SK-N-SH treated with all-trans-retinoic acid at 6 μM for 48 hours (cell line): ENCODE measurements around the gene KIRREL3.

Experiments
- ATAC-seq: fragments of 200-7000 bp; cut with Tn5 transposase; 3 replicates; pipeline ENCODE4 v1.9.1; 2020; ENCODE audit warnings: mild to moderate bottlenecking, moderate library complexity
- ARNTL ChIP-seq: fragments of 450-650 bp; formaldehyde crosslinking; IDR thresholded peaks from 2 replicates; pipeline ENCODE4 v1.5.0; 2020; ENCODE audit warnings: low read depth, mild to moderate bottlenecking, moderate library complexity, borderline replicate concordance
- CREB5 ChIP-seq: fragments of 250-450 bp; sonication (Bioruptor Pico); IDR thresholded peaks from 2 replicates; pipeline ENCODE4 v1.5.1; 2020; ENCODE audit warnings: low read depth, mild to moderate bottlenecking, moderate library complexity
- CSDC2 ChIP-seq: fragments of 250-450 bp; sonication (Bioruptor Pico); IDR thresholded peaks from 2 replicates; pipeline ENCODE4 v1.5.0; 2020; ENCODE audit warnings: mild to moderate bottlenecking, moderate library complexity
- ESRRG ChIP-seq: fragments of 250-450 bp; sonication (Bioruptor Pico); IDR thresholded peaks from 2 replicates; pipeline ENCODE4 v1.6.1; 2021; ENCODE audit warnings: mild to moderate bottlenecking
- GLIS3 ChIP-seq: fragments of 250-450 bp; sonication (Bioruptor Pico); IDR thresholded peaks from 2 replicates; pipeline ENCODE4 v1.5.0; 2020; ENCODE audit warnings: mild to moderate bottlenecking, moderate library complexity
- ISL1 ChIP-seq: fragments of 250-450 bp; sonication (Bioruptor Pico); IDR thresholded peaks from 2 replicates; pipeline ENCODE4 v2.1.2; 2022; ENCODE audit warnings: mild to moderate bottlenecking, moderate library complexity
- POU6F1 ChIP-seq: fragments of 250-450 bp; sonication (Bioruptor Pico); IDR thresholded peaks from 2 replicates; pipeline ENCODE4 v1.8.0; 2021; ENCODE audit warnings: low read depth, mild to moderate bottlenecking, moderate library complexity, borderline replicate concordance
- PPARA ChIP-seq: fragments of 250-450 bp; sonication (Bioruptor Pico); IDR thresholded peaks from 2 replicates; pipeline ENCODE4 v1.5.0; 2020; ENCODE audit warnings: mild to moderate bottlenecking, borderline replicate concordance
- RARB ChIP-seq: fragments of 250-450 bp; sonication (Bioruptor Pico); IDR thresholded peaks from 2 replicates; pipeline ENCODE4 v1.8.0; 2021; ENCODE audit warnings: mild to moderate bottlenecking, moderate library complexity
- SNAI2 ChIP-seq: fragments of 250-450 bp; sonication (Bioruptor Pico); IDR thresholded peaks from 2 replicates; pipeline ENCODE4 v1.5.0; 2020; ENCODE audit warnings: mild to moderate bottlenecking, moderate library complexity
- TCF4 ChIP-seq: fragments of 250-450 bp; sonication (Bioruptor Pico); IDR thresholded peaks from 2 replicates; pipeline ENCODE4 v1.8.0; 2021; ENCODE audit warnings: mild to moderate bottlenecking, moderate library complexity, borderline replicate concordance
- TOX ChIP-seq: fragments of 250-450 bp; sonication (Bioruptor Pico); IDR thresholded peaks from 2 replicates; pipeline ENCODE4 v1.8.0; 2021; ENCODE audit warnings: mild to moderate bottlenecking, moderate library complexity, borderline replicate concordance
- ZC3H10 ChIP-seq: fragments of 250-450 bp; sonication (Bioruptor Pico); IDR thresholded peaks from 2 replicates; pipeline ENCODE4 v1.5.1; 2021; ENCODE audit warnings: mild to moderate bottlenecking, moderate library complexity
- ZFP3 ChIP-seq: fragments of 250-450 bp; sonication (Bioruptor Pico); IDR thresholded peaks from 2 replicates; pipeline ENCODE4 v1.5.0; 2020; ENCODE audit warnings: mild to moderate bottlenecking, moderate library complexity
- ZFP30 ChIP-seq: fragments of 450-650 bp; formaldehyde crosslinking; IDR thresholded peaks from 2 replicates; pipeline ENCODE4 v1.5.0; 2022; ENCODE audit warnings: mild to moderate bottlenecking, moderate library complexity
- ZNF565 ChIP-seq: fragments of 450-650 bp; formaldehyde crosslinking; conservative IDR thresholded peaks from 2 replicates; pipeline ENCODE4 v1.5.0; 2020; ENCODE audit warnings: low read depth, mild to moderate bottlenecking, moderate library complexity
- ZNF70 ChIP-seq: fragments of 450-650 bp; formaldehyde crosslinking; IDR thresholded peaks from 2 replicates; pipeline ENCODE4 v1.5.0; 2020; ENCODE audit warnings: mild to moderate bottlenecking, moderate library complexity
- ZNF8 ChIP-seq: fragments of 450-650 bp; formaldehyde crosslinking; IDR thresholded peaks from 2 replicates; pipeline ENCODE4 v1.5.0; 2020; ENCODE audit warnings: mild to moderate bottlenecking, moderate library complexity
- TF ChIP-seq, protein P1 (sequence below): fragments of 250-450 bp; sonication (Bioruptor Pico); IDR thresholded peaks from 2 replicates; pipeline ENCODE4 v1.5.0; 2020; ENCODE audit warnings: mild to moderate bottlenecking, moderate library complexity
- TF ChIP-seq, protein P2 (sequence below): fragments of 250-450 bp; sonication (Bioruptor Pico); IDR thresholded peaks from 2 replicates; pipeline ENCODE4 v1.5.1; 2021; ENCODE audit warnings: mild to moderate bottlenecking, moderate library complexity

KIRREL3 gene

GRCh38 chr11:126606484-126606883 is 394.1 kb downstream of the KIRREL3 start:
- no peak for TF ChIP-seq CSDC2 (CRISPR knock-in tag)
- no peak for TF ChIP-seq TCF4 (CRISPR knock-in tag)
- TF ChIP-seq ZNF70 (CRISPR knock-in tag): no peak
- no peak for TF ChIP-seq ARNTL (CRISPR knock-in tag)
- no peak for TF ChIP-seq RARB (CRISPR knock-in tag)
- TF ChIP-seq, protein P1, sequence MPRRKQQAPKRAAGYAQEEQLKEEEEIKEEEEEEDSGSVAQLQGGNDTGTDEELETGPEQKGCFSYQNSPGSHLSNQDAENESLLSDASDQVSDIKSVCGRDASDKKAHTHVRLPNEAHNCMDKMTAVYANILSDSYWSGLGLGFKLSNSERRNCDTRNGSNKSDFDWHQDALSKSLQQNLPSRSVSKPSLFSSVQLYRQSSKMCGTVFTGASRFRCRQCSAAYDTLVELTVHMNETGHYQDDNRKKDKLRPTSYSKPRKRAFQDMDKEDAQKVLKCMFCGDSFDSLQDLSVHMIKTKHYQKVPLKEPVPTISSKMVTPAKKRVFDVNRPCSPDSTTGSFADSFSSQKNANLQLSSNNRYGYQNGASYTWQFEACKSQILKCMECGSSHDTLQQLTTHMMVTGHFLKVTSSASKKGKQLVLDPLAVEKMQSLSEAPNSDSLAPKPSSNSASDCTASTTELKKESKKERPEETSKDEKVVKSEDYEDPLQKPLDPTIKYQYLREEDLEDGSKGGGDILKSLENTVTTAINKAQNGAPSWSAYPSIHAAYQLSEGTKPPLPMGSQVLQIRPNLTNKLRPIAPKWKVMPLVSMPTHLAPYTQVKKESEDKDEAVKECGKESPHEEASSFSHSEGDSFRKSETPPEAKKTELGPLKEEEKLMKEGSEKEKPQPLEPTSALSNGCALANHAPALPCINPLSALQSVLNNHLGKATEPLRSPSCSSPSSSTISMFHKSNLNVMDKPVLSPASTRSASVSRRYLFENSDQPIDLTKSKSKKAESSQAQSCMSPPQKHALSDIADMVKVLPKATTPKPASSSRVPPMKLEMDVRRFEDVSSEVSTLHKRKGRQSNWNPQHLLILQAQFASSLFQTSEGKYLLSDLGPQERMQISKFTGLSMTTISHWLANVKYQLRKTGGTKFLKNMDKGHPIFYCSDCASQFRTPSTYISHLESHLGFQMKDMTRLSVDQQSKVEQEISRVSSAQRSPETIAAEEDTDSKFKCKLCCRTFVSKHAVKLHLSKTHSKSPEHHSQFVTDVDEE (CRISPR knock-in tag): no peak
- TF ChIP-seq POU6F1: no peak
- TF ChIP-seq ZFP3: no peak
- no peak for TF ChIP-seq TOX (CRISPR knock-in tag)
- no peak for TF ChIP-seq CREB5 (CRISPR knock-in tag)
- TF ChIP-seq GLIS3 (CRISPR knock-in tag): no peak
- TF ChIP-seq PPARA: no peak
- no peak for ATAC-seq

GRCh38 chr11:126604461-126604860 is 396.1 kb downstream of the KIRREL3 start:
- ATAC-seq: no peak
- TF ChIP-seq ISL1 (CRISPR knock-in tag) (no peak), ZNF8 (CRISPR knock-in tag) (no peak), SNAI2 (CRISPR knock-in tag) (no peak), TOX (CRISPR knock-in tag) (no peak), ARNTL (CRISPR knock-in tag) (no peak), ZC3H10 (no peak)

DNA sequence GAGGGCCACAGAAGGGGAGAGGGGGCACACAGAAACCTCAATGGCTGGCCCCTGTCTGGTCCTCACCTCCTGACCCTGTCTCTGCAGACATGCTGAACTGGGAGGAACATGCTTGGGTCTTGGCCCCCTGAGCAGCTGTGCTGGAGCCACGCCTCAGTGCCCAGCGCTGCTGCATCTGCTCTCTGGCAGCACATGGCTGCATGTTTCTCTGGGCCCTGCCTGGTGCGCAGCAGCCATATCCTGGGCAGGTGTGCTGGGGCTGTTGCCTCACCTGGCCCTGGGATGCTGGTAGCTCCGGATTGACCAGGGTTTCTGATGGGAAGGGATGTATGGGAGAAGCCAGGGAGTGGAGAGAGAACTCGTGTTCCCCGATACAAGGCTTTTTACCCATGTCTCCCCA is 397.1 kb downstream of the KIRREL3 start:
- no peak for ATAC-seq

More for the DNA sequence above, 397.1 kb downstream of the KIRREL3 start:
- TF ChIP-seq ESRRG (CRISPR knock-in tag): no peak
- TF ChIP-seq, protein P2, sequence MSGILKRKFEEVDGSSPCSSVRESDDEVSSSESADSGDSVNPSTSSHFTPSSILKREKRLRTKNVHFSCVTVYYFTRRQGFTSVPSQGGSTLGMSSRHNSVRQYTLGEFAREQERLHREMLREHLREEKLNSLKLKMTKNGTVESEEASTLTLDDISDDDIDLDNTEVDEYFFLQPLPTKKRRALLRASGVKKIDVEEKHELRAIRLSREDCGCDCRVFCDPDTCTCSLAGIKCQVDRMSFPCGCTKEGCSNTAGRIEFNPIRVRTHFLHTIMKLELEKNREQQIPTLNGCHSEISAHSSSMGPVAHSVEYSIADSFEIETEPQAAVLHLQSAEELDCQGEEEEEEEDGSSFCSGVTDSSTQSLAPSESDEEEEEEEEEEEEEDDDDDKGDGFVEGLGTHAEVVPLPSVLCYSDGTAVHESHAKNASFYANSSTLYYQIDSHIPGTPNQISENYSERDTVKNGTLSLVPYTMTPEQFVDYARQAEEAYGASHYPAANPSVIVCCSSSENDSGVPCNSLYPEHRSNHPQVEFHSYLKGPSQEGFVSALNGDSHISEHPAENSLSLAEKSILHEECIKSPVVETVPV (CRISPR knock-in tag): no peak
- TF ChIP-seq ZFP30 (CRISPR knock-in tag): no peak
- no peak for TF ChIP-seq CREB5 (CRISPR knock-in tag)
- no peak for TF ChIP-seq ZNF565
- TF ChIP-seq CSDC2 (CRISPR knock-in tag): no peak
- TF ChIP-seq TCF4 (CRISPR knock-in tag): no peak
- TF ChIP-seq ZNF70 (CRISPR knock-in tag): no peak
- TF ChIP-seq ZC3H10: no peak
- no peak for TF ChIP-seq ZFP3
- TF ChIP-seq ARNTL (CRISPR knock-in tag): no peak
